GF-D8 (cell line): ENCODE measurements around the gene TRIM71.

ENCODE experiments used
- DNase-seq: peaks from one replicate; lab custom pipeline; 2025; lab: John Stamatoyannopoulos, UW

The TRIM71 gene

GRCh38 chr3:32819551-32820348, 2.0 kb downstream of the TRIM71 start:
- DNase-seq: no peak

- DNase-seq: no peak
These were observed 2.6 kb downstream of the TRIM71 start for GRCh38 chr3:32820430-32820829.

DNA sequence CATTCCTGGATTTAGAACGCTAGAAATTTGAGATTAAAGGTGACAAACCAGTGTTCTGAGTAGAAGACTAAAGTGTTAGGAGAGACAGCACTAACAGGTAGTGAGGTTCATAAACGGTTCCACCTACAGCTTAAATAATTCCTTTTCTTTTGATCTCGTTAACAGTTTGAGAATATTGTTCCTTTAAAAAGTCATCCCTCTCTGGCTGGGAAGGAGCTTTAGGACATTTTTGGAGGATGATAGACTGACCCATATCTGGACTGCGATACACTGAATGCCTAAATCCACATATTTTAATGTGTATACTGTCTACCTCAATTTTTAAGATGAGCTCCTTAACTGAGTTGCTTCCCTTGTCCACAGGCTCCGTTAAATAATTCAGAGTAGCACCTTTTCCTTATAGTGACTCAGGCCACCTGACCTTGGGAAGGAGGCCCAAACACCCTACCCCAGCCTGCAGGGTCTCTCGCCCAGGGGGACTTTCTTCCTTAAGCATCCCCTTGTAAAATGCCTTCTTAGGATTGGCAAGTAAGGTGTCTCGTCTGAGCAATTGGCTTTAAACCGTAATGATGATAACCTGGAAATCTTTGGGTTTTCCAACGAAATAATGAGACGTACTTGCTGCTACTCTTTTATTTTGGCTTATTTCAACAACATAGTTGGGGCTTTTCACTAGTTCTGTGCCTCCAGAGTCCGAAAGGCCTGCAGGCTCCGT, 3.3 kb downstream of the TRIM71 start:
- no peak for DNase-seq

DNA sequence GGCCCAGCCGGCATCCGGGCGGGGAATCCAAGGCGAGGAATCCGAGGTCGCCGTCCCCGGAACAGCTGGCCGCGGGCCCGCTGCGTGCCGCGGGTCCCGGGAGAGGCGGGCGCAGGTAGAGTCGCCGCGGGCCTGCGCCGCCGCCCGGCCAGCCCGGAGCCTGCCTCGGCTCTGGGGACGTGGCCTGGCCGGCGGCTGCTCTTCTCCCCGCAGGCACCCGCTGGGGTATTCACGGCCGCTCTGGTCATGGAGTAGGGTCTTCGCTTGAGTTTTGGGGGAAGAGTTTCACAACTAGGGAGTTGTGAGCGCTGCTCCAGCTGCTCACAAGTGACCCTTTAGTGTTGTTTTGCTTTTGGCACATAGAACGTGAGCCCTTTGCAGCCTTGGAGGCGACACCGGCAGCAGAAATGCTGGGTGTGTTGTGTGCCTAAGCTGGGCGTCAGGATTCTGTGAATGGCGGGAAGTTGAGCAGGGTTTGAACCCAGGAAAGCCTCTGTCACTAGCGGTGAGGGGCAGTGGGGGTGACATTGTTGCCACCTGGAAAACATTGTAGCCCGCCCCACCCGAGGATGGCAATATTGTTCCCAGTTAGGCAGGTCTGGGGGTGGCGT, 4.0 kb downstream of the TRIM71 start:
- no peak for DNase-seq

GRCh38 chr3:32822609-32823498, 5.1 kb downstream of the TRIM71 start:
- peak; percentile 42 for DNase-seq

DNA sequence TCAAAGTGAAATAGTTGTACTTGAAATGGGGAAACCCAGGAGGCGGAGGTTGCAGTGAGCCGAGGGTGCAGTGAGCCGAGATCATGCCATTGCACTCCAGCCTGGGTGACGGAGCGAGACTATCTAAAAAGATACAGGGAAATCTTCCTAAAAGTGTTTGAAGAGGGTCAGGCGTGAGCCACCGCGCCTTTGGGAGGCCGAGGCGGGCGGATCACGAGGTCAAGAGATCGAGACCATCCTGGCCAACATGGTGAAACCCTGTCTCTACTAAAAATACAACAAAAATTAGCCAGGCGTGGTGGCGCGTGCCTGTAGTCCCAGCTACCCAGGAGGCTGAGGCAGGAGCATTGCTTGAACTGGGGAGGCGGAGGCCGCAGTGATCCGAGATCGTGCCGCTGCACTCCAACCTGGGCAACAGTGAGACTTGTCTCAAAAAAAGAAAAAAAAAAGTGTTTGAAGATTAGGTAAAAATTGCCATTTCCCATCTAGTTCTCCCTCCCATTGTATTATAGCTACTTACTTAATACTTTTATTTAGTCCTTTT, 5.9 kb downstream of the TRIM71 start:
- DNase-seq: peak; percentile 41

DNA sequence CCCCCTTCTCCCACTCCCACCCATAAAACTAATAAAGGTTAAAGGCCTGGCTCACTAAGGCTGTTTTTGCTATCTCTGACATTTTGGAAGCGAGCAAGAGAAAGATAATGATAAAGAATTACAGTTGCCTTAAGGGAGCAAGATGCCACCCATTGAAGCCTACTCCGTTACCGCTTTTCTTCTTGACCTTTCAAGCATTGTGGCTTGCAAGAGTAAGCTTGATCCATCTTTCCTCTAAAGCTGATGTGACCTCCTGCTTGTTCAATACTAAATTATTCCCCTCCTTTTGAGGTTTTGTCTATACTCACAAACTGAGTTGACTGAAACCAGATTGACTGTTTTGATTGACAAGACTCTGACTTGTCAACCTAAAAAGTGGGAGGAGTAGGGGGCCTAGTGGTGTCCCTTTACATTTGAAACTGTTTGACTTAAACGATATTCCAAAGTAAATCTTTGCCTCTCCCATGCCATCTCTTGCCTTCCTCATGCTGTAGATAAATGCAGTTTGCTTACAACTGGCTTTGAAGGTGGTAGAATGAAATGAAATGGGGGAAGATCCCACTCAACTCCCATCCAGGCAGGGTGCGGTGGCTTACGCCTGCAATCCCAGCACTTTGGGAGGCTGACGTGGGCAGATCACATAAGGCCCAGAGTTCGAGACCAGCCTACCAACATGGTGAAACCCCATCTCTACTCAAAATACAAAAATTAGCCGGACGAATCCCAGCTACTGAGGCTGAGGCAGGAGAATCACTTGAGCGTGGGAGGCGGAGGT, 8.0 kb downstream of the TRIM71 start:
- DNase-seq: no peak

DNA sequence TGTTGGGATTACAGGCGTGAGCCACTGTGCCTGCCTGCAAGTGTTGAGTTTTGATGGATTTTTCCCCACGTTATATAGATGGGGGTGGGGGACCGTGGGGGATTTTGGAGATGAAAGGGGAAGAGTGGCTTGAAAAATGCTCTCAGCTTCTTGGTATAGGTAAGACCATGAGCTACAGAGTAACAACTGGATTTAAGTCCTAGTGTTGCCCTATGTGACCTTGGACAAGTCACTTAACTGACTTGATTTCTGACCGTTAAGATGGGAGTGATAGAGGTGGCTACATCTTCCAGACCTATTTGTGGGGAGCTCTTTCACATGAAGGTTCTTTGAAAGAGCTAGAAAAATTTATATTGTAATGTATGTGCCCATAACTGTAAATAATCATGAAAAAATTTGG, 13.3 kb downstream of the TRIM71 start:
- DNase-seq: no peak

GRCh38 chr3:32831791-32832190, 14.0 kb downstream of the TRIM71 start:
- no peak for DNase-seq

DNA sequence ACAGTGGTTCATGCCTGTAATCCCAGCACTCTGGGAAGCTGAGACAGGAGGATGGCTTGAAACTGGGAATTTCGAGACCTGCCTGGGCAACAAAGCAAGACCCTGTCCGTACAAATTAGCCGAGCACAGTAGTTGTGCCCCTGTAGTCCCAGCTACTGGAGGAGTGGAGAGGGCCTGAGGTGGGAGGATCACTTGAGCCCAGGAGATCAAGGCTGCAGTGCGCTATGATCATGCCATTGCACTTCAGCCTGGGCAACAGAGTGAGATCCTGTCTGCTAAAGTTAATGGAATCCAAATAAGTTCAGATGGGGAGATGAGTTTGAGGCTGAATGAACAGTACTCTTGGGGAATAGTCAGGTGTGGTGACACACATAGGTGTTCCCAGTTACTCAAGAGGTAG, 14.4 kb downstream of the TRIM71 start:
- DNase-seq: no peak

GRCh38 chr3:32835049-32835371, 17.2 kb downstream of the TRIM71 start:
- DNase-seq: no peak

DNA sequence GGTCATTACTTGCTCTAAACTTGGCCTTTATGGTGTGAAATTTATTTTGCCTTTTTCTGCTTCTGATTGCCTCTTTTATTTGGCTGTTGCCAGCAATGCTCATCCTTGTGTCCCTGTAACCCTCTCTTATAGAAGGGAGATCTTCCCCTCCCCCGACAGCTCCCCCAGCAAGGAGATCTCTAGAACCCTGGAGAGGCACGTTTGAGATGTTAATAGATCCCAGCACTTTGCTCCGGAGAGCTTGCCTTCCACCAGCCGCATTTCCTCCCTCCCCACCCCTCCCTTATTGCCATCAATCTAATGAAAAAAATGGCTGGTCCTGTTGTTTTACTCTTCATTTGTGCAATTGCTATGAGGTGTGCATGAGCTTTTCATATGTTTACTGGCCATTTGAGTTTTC, 18.2 kb downstream of the TRIM71 start:
- DNase-seq: no peak

DNA sequence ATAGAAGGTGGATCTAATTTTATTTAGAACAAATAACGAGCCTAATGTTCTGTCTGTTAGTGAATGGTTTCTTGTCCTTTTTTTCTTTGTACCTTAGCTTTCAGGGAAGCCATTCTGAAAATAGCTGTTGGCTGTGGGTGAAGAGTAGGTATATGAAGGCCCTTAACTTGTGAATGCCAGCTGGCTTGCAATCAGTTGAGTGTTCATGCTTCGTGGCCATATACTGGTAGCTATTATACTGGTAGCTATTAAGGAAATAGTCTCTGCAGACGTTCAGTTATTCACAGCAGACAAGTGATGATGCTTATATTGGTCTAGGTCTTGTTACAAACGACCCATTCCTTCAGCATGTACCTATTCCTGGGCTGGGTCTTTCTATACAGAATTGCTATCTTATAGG, 18.8 kb downstream of the TRIM71 start:
- DNase-seq: no peak

GRCh38 chr3:32837366-32837765, 19.6 kb downstream of the TRIM71 start:
- DNase-seq: no peak

GRCh38 chr3:32837789-32838188, 20.0 kb downstream of the TRIM71 start:
- no peak for DNase-seq

DNA sequence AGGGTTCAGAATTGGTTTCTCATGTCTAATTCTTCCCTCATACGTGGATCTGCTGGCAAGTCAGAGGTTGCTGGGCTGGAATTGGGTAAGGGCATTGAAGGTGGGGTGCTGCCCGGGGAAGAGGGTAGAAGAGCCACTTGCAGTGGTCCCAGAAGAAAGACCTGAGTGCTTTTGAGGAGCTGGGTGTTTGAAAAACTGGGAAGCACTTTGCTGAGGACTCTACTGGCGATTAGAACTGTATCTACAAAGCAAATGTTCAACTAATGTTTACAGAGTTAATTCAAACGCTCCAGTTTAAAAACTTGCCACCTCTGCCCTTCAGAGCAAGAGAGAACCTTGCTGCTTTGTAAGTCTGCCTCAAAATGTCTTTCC, 21.9 kb downstream of the TRIM71 start:
- DNase-seq: no peak

- DNase-seq: no peak
These were observed 22.5 kb downstream of the TRIM71 start for GRCh38 chr3:32840086-32840841.

- DNase-seq: no peak
These were observed 23.5 kb downstream of the TRIM71 start for GRCh38 chr3:32841341-32841740.

- DNase-seq: no peak
These were observed 24.2 kb downstream of the TRIM71 start for GRCh38 chr3:32841867-32842470.

- peak; percentile 86 for DNase-seq
These were observed 24.7 kb downstream of the TRIM71 start for GRCh38 chr3:32842531-32842931.
